ENCODE results near the gene ACCS. TPM values are rescaled to one million over a fixed set of nuclear protein-coding genes. Genes with fewer than 3 reads are reported as not detected.
A peak's percentile ranks its signal among the peaks of the same experiment; 100 is the strongest.

ACCS gene
- total RNA-seq, 2 donors from 2014 or later = 3.4 to 5.4 TPM

- Mint-ChIP-seq H3K36me3 (peaks cover 4% of the 10 kb centered on the region), H3K4me3 (no peak overlapping the region), H3K27me3 (peaks cover 30 to 34% of the 10 kb centered on the region in 2 donors), H3K27ac (no peak overlapping the region), H3K9me3 (no peaks in the 10 kb centered on the region), H3K4me1 (ENCODE audit: low read depth in 2 of 2) (no peaks in the 10 kb centered on the region)
- ATAC-seq (no peak), DNase-seq (ENCODE audit: low spot score) (no peak)
Measured at GRCh38 chr11:44030996-44031395, 35.1 kb upstream of the ACCS start.

- no peaks in the 10 kb centered on the region for H3K9me3 Mint-ChIP-seq
- peaks cover 25 to 31% of the 10 kb centered on the region in 2 donors for H3K27me3 Mint-ChIP-seq
- DNase-seq (ENCODE audit: low spot score) (no peak), ATAC-seq (no peak)
- no peaks in the 10 kb centered on the region for H3K36me3 Mint-ChIP-seq
- H3K4me3 Mint-ChIP-seq = no peak overlapping the region
- no peaks in the 10 kb centered on the region for H3K4me1 Mint-ChIP-seq (ENCODE audit: low read depth in 2 of 2)
- H3K27ac Mint-ChIP-seq = no peak overlapping the region
Measured at GRCh38 chr11:44031549-44031948, 34.5 kb upstream of the ACCS start.

GRCh38 chr11:44032299-44033085, 33.6 kb upstream of the ACCS start:
- peaks cover 25 to 27% of the 10 kb centered on the region in 2 donors for H3K27me3 Mint-ChIP-seq
- no peaks in the 10 kb centered on the region for H3K36me3 Mint-ChIP-seq
- no peak overlapping the region for H3K27ac Mint-ChIP-seq
- ATAC-seq = no peak
- no peak for DNase-seq (ENCODE audit: low spot score)
- no peaks in the 10 kb centered on the region for H3K4me1 Mint-ChIP-seq (ENCODE audit: low read depth in 2 of 2)
- H3K4me3 Mint-ChIP-seq = no peak overlapping the region
- no peaks in the 10 kb centered on the region for H3K9me3 Mint-ChIP-seq

- Mint-ChIP-seq H3K9me3 (no peaks in the 10 kb centered on the region), H3K27ac (no peak overlapping the region), H3K27me3 (peaks cover 29 to 34% of the 10 kb centered on the region in 2 donors), H3K4me1 (ENCODE audit: low read depth in 2 of 2) (no peaks in the 10 kb centered on the region), H3K4me3 (no peak overlapping the region), H3K36me3 (no peaks in the 10 kb centered on the region)
- ATAC-seq (no peak), DNase-seq (ENCODE audit: low spot score) (no peak)
Measured at GRCh38 chr11:44033411-44033850, 32.6 kb upstream of the ACCS start.

GRCh38 chr11:44033856-44034255, 32.2 kb upstream of the ACCS start:
- H3K27ac Mint-ChIP-seq = no peak overlapping the region
- ATAC-seq (no peak), DNase-seq (ENCODE audit: low spot score) (no peak)
- H3K9me3 Mint-ChIP-seq = no peaks in the 10 kb centered on the region
- no peaks in the 10 kb centered on the region for H3K36me3 Mint-ChIP-seq
- H3K27me3 Mint-ChIP-seq = peaks cover 30 to 37% of the 10 kb centered on the region in 2 donors
- H3K4me1 Mint-ChIP-seq (ENCODE audit: low read depth in 2 of 2) = no peaks in the 10 kb centered on the region
- H3K4me3 Mint-ChIP-seq = no peak overlapping the region

- H3K27me3 Mint-ChIP-seq = peaks cover 26 to 37% of the 10 kb centered on the region in 2 donors
- no peaks in the 10 kb centered on the region for H3K9me3 Mint-ChIP-seq
- no peak for ATAC-seq
Measured at GRCh38 chr11:44034639-44035038, 31.4 kb upstream of the ACCS start.

GRCh38 chr11:44036811-44037657, 29.0 kb upstream of the ACCS start:
- Mint-ChIP-seq H3K27me3 (peaks cover 13 to 23% of the 10 kb centered on the region in 2 donors), H3K4me3 (no peak overlapping the region), H3K9me3 (peaks cover 3% of the 10 kb centered on the region), H3K4me1 (ENCODE audit: low read depth in 2 of 2) (no peaks in the 10 kb centered on the region), H3K27ac (no peak overlapping the region), H3K36me3 (peaks cover 5% of the 10 kb centered on the region)
- ATAC-seq (peak; percentile 38 to 60), DNase-seq (ENCODE audit: low spot score) (no peak)

More at GRCh38 chr11:44034639-44035038, 31.4 kb upstream of the ACCS start:
- DNase-seq (ENCODE audit: low spot score) = no peak
- no peaks in the 10 kb centered on the region for H3K4me1 Mint-ChIP-seq (ENCODE audit: low read depth in 2 of 2)
- H3K27ac Mint-ChIP-seq = no peak overlapping the region
- no peak overlapping the region for H3K4me3 Mint-ChIP-seq
- no peaks in the 10 kb centered on the region for H3K36me3 Mint-ChIP-seq

GRCh38 chr11:44037658-44037998, 28.4 kb upstream of the ACCS start:
- peaks cover 13 to 23% of the 10 kb centered on the region in 2 donors for H3K27me3 Mint-ChIP-seq
- ATAC-seq = no peak
- H3K36me3 Mint-ChIP-seq = peaks cover 5% of the 10 kb centered on the region
- H3K9me3 Mint-ChIP-seq = peaks cover 3% of the 10 kb centered on the region
- H3K4me1 Mint-ChIP-seq (ENCODE audit: low read depth in 2 of 2) = no peaks in the 10 kb centered on the region
- DNase-seq (ENCODE audit: low spot score) = no peak
- H3K4me3 Mint-ChIP-seq = no peak overlapping the region
- no peak overlapping the region for H3K27ac Mint-ChIP-seq

- no peaks in the 10 kb centered on the region for H3K4me1 Mint-ChIP-seq (ENCODE audit: low read depth in 2 of 2)
- peaks cover 3% of the 10 kb centered on the region for H3K9me3 Mint-ChIP-seq
- ATAC-seq (no peak), DNase-seq (ENCODE audit: low spot score) (no peak)
- H3K27ac Mint-ChIP-seq = no peak overlapping the region
- peaks cover 5% of the 10 kb centered on the region for H3K36me3 Mint-ChIP-seq
- H3K27me3 Mint-ChIP-seq = peaks cover 6 to 9% of the 10 kb centered on the region in 2 donors
- H3K4me3 Mint-ChIP-seq = no peak overlapping the region
Measured at GRCh38 chr11:44043157-44043556, 22.9 kb upstream of the ACCS start.

- no peak overlapping the region for H3K4me3 Mint-ChIP-seq
- no peak for ATAC-seq
- H3K36me3 Mint-ChIP-seq = peaks cover 5% of the 10 kb centered on the region
- no peaks in the 10 kb centered on the region for H3K4me1 Mint-ChIP-seq (ENCODE audit: low read depth in 2 of 2)
- no peak for DNase-seq (ENCODE audit: low spot score)
- no peak overlapping the region for H3K27ac Mint-ChIP-seq
- peaks cover 3% of the 10 kb centered on the region for H3K9me3 Mint-ChIP-seq
- H3K27me3 Mint-ChIP-seq = peaks cover 0 to 8% of the 10 kb centered on the region in 2 donors
Measured at GRCh38 chr11:44046182-44046581, 19.9 kb upstream of the ACCS start.

GRCh38 chr11:44047298-44047697, 18.8 kb upstream of the ACCS start:
- Mint-ChIP-seq H3K27ac (no peak overlapping the region), H3K36me3 (no peaks in the 10 kb centered on the region), H3K27me3 (peaks cover 0 to 8% of the 10 kb centered on the region in 2 donors), H3K9me3 (no peaks in the 10 kb centered on the region), H3K4me1 (ENCODE audit: low read depth in 2 of 2) (no peaks in the 10 kb centered on the region), H3K4me3 (no peak overlapping the region)
- no peak for ATAC-seq
- DNase-seq (ENCODE audit: low spot score) = no peak

- H3K9me3 Mint-ChIP-seq = no peaks in the 10 kb centered on the region
- no peak within 1 kb of the TSS for H3K4me3 Mint-ChIP-seq
- DNase-seq (ENCODE audit: low spot score) = no peak
- ATAC-seq = no peak
- no peaks in the 10 kb centered on the region for H3K36me3 Mint-ChIP-seq
- peaks cover 0 to 8% of the 10 kb centered on the region in 2 donors for H3K27me3 Mint-ChIP-seq
- no peak within 1 kb of the TSS for H3K27ac Mint-ChIP-seq
- no peaks in the 10 kb centered on the region for H3K4me1 Mint-ChIP-seq (ENCODE audit: low read depth in 2 of 2)
Measured at GRCh38 chr11:44047931-44048431, 18.1 kb upstream of the ACCS start, which contains the start of gene ACCSL. Gene ACCSL (plus strand): TSS chr11:44047981. CDS start chr11:44048037, 56 bp downstream.

- Mint-ChIP-seq H3K4me3 (no peak overlapping the region), H3K36me3 (no peaks in the 10 kb centered on the region), H3K27me3 (peaks cover 0 to 4% of the 10 kb centered on the region in 2 donors), H3K27ac (no peak overlapping the region), H3K9me3 (no peaks in the 10 kb centered on the region), H3K4me1 (ENCODE audit: low read depth in 2 of 2) (no peaks in the 10 kb centered on the region)
- DNase-seq (ENCODE audit: low spot score) (no peak), ATAC-seq (no peak)
Measured at GRCh38 chr11:44049832-44050231, 16.2 kb upstream of the ACCS start.

GRCh38 chr11:44051171-44051570, 14.9 kb upstream of the ACCS start:
- Mint-ChIP-seq H3K27me3 (peaks cover 0 to 6% of the 10 kb centered on the region in 2 donors), H3K4me3 (no peak overlapping the region), H3K27ac (no peak overlapping the region), H3K9me3 (no peaks in the 10 kb centered on the region), H3K36me3 (no peaks in the 10 kb centered on the region), H3K4me1 (ENCODE audit: low read depth in 2 of 2) (no peaks in the 10 kb centered on the region)
- ATAC-seq (no peak), DNase-seq (ENCODE audit: low spot score) (no peak)
